GM19328 (cell line): ENCODE measurements around the gene RGS18.
"Not testable (repeated sequence)": the region's sequence is repeated elsewhere in the genome, so short reads cannot be mapped to it uniquely, and the experiment has no call there.

Source experiments
- ATAC-seq: cut with Tn5 transposase; IDR thresholded peaks from one replicate; pipeline ENCODE4 v1.9.1; 2021; ENCODE audit warnings: mild to moderate bottlenecking, moderate library complexity; ENCODE audit not compliant: unreplicated experiment

RGS18 gene

DNA sequence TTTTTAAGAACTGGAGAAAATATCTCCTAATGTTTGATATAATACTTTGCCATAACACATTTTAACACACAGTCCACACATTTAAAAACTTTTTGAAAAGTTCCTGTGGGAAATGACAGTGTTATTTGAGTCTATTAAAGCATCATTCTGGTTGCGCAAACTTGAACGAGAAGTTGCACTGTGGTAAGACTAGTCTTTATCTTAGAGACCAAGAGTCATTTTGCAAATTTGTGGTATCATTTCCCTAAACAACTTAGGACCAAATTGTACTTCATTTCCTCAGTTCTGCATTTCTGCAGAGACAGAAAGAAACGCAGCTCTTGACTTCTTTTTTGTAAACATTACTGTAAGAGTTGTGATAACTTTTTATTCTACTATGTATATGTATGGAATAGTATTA is at the start of gene RGS18:
RGS18 (plus strand) TSS at position 282 of the 400 bp plus-strand sequence. CDS start 176 bp downstream, outside the sequence.
- ATAC-seq: peak; percentile 64

DNA sequence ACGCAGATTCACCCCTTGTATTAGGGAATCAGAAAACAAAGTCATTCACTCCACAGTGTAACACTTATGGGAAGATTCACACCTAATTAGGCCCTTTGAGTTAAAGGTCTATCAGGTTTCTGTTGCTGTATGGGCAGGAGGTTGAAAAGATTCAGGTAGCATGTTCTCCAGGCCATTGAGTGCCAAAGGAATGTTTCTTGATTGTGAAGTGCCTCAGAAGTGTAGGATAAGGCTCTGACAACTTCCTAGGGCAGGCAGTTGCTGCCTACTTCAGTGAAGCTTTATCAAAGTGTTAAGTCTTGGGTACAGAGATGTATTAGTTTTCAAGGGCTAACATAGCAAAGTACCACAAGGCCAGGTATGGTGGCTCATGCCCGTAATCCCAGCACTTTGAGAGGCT is 48.7 kb upstream of the RGS18 start:
- ATAC-seq: no peak

GRCh38 chr1:192115000-192115399 is 43.3 kb upstream of the RGS18 start:
- no peak for ATAC-seq

DNA sequence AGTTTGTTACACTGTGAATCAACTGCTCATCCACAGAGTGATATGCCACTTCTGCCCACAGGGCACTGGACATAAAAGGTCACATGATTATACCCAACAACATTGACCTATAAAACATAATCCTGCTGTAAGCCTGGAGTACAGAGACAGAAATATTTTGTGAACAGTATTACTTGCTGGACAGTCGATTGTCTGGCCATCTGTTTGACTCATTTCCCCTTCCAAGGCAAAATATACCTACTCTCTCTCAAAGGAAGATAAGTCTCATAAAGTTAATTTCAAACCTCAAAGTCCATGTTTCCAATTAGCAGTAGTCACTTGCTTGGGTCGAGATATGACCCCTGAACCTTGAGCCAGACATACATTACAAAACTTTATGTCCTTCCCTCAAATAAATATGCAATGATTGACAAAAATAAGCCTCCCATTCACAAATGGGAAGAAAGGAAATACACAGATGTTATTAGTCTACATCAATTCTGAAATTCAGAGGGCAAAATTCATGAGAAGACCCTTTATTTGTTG is 39.3 kb upstream of the RGS18 start:
- ATAC-seq: no peak

DNA sequence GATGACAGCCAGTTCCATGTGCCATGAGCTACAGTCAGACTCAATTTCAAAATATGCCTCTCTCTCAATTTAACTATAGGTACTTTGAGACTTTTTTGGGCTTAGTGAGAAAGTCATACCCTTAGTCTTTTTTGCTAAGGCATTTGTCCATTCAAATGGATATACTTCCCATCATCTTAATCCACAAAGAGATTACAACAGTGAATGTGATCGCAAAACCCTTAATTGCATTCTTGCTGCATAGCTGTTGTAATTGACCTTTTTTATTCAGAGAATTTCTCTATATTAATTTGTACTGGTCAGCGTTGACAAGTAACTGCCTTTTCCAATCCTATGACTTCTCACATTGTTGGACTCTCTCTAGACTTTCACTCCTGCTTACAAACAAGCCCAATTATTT is 38.6 kb upstream of the RGS18 start:
- no peak for ATAC-seq

DNA sequence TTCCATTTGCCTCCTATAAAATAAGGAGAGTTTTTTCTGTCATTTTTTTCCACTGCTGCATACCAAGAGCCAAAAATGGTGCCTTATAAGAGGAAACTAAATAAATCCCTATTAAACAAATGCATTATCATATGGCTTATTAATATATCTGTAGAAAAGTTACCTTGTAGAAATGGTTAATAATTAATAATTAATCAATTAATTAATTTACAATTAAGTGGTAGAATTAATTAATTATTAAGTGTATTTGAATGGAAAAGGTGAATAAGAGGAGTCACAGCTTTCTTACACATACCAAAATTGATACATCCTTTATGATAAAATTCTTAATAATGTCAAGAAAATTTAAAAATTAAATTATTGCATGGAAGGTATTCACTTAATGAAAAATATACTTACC is 35.6 kb upstream of the RGS18 start:
- ATAC-seq: no peak

GRCh38 chr1:192123212-192123611 is 35.0 kb upstream of the RGS18 start:
- no peak for ATAC-seq

DNA sequence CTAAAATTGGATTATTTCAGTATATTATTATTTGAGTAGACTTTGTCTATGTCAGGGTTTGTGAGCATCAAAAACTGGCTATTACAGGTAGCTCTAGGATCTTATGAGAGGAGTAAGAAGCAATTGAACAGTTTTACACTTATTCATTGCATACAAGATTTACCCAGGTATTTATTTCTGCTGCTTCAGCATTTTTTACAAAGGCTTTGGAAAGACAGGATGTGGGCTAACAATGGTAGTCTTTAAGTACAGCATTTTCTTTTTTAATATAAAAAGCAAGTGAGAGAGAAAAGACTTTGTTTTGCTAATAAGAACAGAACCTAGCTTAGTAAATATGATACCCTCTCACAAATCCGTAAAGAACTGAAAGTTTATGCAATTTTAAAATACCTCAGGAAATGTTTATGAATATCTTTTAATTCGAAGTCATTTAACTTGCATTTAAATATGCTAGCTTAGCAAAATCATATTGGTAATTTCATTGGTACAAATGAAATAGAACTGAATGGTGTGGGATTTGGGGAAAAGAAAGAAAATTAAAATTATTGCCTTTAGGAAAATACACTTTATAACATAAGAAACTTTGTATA is 32.1 kb upstream of the RGS18 start:
- ATAC-seq: no peak

- no peak for ATAC-seq
These were observed 28.1 kb upstream of the RGS18 start for GRCh38 chr1:192130175-192130574.

- ATAC-seq: not testable (repeated sequence)
These were observed 27.4 kb upstream of the RGS18 start for GRCh38 chr1:192130865-192131264.

DNA sequence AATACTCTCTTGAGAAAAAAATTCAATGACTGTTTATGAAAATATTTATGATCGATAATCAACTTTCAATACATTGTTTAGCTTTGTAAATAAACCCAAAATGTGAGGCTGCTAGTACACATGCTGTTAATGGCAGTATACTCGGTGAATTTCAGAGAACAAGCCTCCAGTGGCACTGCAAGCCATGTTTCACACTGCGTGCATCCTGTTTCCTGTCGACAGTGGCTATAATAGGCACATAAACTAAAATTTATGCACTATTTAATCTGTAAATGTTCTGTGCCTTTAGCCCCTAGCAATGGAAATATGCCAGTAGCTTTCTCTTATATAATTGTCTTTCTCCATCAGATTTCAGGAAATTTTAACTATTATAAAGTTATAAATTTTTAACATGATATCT is 26.3 kb upstream of the RGS18 start:
- ATAC-seq: no peak

- ATAC-seq: no peak
These were observed 24.8 kb upstream of the RGS18 start for GRCh38 chr1:192133350-192133926.

DNA sequence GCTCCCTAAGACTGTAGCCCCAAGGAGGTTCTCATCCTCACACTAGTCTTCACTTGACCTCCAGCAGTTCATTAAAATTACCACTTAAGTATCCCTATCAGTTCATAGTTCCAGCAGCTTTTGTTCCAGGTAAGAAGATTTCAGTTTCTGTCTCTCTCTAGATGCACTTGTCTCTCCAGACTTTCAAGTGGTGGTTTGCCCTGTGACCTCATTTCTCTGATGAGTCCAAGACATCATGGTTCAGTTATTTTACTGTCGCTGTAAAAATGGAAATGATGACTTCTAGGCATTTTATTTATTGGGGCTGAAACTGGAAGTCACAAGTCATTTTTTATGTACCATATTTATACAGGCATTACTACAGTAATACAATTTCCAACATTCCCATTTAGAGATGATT is 17.9 kb upstream of the RGS18 start:
- ATAC-seq: no peak

- ATAC-seq: no peak
These were observed 11.0 kb upstream of the RGS18 start for GRCh38 chr1:192147221-192147620.

DNA sequence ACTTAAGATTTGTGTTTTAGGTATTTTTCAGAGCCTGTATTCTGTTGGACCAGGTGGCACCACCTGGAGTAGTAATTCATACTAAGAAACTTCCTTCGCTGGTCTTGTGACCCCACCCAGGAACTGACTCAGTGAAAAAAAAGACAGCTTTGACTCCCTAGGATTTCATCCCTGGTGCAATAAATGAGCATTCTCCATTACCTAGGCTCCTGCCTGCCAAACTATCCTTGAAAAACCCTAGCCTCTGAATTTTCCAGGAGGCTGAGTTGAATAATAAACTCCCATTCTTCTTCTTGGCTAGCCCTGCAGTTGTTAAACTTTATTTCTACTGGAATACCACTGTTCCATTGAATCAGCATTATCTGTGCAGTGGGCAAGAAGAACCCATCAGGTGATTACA is 10.6 kb upstream of the RGS18 start:
- no peak for ATAC-seq

- no peak for ATAC-seq
These were observed 7.1 kb upstream of the RGS18 start for GRCh38 chr1:192151176-192151575.

- no peak for ATAC-seq
These were observed 5.0 kb upstream of the RGS18 start for GRCh38 chr1:192153276-192153675.

DNA sequence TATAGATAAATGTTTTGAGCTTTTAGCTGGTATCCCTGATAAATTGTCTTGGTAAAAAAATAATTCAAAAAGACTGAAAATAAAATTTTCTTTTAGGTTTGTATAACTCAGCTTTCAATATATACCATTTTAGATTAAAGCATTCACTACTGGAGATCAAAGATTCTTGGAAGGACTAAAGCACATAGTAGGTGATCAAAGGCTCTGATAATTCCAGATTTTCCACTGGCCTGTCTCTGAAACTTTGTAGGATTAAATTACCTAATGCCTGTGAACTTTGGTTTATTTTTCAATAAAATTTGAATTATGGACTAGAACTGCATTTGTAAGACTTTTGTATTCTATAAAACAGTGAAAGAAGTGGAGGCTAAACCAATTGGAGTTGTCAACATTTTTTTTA is 1.2 kb upstream of the RGS18 start:
- ATAC-seq: no peak

- no peak for ATAC-seq
These were observed 752 bp downstream of the RGS18 start for GRCh38 chr1:192159014-192159413.

GRCh38 chr1:192159781-192160180 is 1.5 kb downstream of the RGS18 start:
- no peak for ATAC-seq

GRCh38 chr1:192160196-192160595 is 1.9 kb downstream of the RGS18 start:
- no peak for ATAC-seq

DNA sequence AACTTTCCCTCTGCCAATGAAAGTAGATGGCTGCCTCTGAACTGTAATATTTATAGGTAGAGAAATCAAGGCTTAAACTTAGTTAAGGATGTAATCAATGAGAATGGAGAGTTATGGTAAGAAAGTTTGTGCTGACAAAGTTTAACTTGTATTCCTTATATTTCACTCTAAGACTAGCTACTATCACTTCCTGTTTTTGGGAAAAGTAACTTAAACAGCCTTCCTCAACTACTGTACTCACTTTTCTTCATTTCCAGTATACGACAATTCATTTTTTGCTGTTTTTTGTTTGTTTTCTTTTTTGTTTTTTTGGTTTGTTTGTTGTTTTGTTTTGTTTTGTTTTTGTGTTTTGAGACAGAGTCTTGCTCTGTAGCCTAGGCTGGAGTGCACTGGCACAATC is 3.7 kb downstream of the RGS18 start:
- ATAC-seq: no peak

- ATAC-seq: no peak
These were observed 4.1 kb downstream of the RGS18 start for GRCh38 chr1:192162376-192162775.
